ENCODE results near the gene IL21R.

IL21R gene

DNA sequence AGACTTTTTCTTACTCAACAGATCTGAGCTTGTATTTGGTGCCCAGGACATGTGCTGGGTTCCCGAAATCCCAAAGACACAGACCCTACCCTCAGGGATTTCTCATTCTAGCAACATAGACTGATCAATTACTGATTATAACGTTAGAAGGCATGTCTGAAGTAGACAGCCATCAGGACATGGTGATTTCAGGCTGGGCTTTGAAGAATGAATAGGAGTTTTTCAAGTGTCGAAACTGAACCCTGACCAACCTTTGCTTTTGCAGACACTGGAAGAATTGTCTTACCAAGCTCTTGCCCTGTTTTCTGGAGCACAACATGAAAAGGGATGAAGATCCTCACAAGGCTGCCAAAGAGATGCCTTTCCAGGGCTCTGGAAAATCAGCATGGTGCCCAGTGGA is 40.0 kb upstream of the IL21R start:
- TF ChIP-seq, protein P1, sequence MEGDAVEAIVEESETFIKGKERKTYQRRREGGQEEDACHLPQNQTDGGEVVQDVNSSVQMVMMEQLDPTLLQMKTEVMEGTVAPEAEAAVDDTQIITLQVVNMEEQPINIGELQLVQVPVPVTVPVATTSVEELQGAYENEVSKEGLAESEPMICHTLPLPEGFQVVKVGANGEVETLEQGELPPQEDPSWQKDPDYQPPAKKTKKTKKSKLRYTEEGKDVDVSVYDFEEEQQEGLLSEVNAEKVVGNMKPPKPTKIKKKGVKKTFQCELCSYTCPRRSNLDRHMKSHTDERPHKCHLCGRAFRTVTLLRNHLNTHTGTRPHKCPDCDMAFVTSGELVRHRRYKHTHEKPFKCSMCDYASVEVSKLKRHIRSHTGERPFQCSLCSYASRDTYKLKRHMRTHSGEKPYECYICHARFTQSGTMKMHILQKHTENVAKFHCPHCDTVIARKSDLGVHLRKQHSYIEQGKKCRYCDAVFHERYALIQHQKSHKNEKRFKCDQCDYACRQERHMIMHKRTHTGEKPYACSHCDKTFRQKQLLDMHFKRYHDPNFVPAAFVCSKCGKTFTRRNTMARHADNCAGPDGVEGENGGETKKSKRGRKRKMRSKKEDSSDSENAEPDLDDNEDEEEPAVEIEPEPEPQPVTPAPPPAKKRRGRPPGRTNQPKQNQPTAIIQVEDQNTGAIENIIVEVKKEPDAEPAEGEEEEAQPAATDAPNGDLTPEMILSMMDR (IDR thresholded peaks at IDR 0.05; ENCODE audit: control extremely low read depth, extremely low read depth, low read depth, missing control alignments), result no peak
- DNase-seq (ENCODE audit: extremely low spot score), result no peak
- POLR2A ChIA-PET, result no interaction called here
- CTCF ChIA-PET, result interaction anchor here (2.1 to 3.9 kb wide), 2 partner anchors 11 to 127 kb away, joined by 5 to 15 read pairs; no protein-coding TSS in a partner anchor

DNA sequence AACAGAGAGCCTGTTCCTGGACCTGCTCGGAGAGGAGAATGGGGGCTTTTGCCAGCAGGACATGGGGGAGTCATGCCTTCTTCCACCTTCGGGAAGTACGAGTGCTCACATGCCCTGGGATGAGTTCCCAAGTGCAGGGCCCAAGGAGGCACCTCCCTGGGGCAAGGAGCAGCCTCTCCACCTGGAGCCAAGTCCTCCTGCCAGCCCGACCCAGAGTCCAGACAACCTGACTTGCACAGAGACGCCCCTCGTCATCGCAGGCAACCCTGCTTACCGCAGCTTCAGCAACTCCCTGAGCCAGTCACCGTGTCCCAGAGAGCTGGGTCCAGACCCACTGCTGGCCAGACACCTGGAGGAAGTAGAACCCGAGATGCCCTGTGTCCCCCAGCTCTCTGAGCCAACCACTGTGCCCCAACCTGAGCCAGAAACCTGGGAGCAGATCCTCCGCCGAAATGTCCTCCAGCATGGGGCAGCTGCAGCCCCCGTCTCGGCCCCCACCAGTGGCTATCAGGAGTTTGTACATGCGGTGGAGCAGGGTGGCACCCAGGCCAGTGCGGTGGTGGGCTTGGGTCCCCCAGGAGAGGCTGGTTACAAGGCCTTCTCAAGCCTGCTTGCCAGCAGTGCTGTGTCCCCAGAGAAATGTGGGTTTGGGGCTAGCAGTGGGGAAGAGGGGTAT is 39.3 kb upstream of the IL21R start:
- TF ChIP-seq, protein P1 (IDR thresholded peaks at IDR 0.05; ENCODE audit: control extremely low read depth, extremely low read depth, low read depth, missing control alignments), result no peak
- ChIA-PET POLR2A (no interaction called here), CTCF (interaction anchor here (0.9 to 3.9 kb wide), 3 partner anchors 10 to 127 kb away, joined by 3 to 15 read pairs (median 5); no protein-coding TSS in a partner anchor)

DNA sequence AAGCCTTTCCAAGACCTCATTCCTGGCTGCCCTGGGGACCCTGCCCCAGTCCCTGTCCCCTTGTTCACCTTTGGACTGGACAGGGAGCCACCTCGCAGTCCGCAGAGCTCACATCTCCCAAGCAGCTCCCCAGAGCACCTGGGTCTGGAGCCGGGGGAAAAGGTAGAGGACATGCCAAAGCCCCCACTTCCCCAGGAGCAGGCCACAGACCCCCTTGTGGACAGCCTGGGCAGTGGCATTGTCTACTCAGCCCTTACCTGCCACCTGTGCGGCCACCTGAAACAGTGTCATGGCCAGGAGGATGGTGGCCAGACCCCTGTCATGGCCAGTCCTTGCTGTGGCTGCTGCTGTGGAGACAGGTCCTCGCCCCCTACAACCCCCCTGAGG is 38.7 kb upstream of the IL21R start:
- DNase-seq (ENCODE audit: extremely low spot score), result no peak
- TF ChIP-seq, protein P1 (IDR thresholded peaks at IDR 0.05; ENCODE audit: control extremely low read depth, extremely low read depth, low read depth, missing control alignments), result no peak
- ChIA-PET CTCF (interaction anchor here (0.9 to 3.9 kb wide), 2 partner anchors 13 to 128 kb away, joined by 3 to 15 read pairs; no protein-coding TSS in a partner anchor), POLR2A (no interaction called here)

More for the DNA sequence above, 39.3 kb upstream of the IL21R start:
- DNase-seq (ENCODE audit: extremely low spot score), result no peak

DNA sequence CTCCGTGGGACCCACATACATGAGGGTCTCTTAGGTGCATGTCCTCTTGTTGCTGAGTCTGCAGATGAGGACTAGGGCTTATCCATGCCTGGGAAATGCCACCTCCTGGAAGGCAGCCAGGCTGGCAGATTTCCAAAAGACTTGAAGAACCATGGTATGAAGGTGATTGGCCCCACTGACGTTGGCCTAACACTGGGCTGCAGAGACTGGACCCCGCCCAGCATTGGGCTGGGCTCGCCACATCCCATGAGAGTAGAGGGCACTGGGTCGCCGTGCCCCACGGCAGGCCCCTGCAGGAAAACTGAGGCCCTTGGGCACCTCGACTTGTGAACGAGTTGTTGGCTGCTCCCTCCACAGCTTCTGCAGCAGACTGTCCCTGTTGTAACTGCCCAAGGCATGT is 38.2 kb upstream of the IL21R start:
- ChIA-PET POLR2A (no interaction called here), CTCF (interaction anchor here (3.9 kb wide), 1 partner anchor 129 kb away, joined by 15 read pairs; no protein-coding TSS in a partner anchor)
- no peak for DNase-seq (ENCODE audit: extremely low spot score)
- TF ChIP-seq, protein P1 (IDR thresholded peaks at IDR 0.05; ENCODE audit: control extremely low read depth, extremely low read depth, low read depth, missing control alignments), result no peak

DNA sequence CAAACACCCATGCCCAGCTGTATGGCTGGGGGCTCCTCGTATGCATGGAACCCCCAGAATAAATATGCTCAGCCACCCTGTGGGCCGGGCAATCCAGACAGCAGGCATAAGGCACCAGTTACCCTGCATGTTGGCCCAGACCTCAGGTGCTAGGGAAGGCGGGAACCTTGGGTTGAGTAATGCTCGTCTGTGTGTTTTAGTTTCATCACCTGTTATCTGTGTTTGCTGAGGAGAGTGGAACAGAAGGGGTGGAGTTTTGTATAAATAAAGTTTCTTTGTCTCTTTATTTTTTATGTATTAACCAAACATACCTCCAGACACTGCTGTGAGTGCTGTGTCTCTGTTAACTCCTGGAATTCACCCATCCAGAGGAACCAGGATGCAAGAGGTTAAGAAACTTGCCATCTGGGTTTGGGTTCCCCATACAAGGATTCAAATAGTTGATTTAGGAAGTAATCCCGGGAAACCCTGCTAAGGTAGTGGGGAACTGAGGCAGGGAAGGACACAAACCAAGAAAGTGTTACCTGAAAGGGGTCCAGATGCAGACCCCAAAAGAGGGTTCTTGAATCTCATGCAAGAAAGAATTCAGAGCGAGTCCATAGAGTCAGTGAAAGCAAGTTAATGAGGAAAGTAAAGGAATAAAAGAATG is 37.4 kb upstream of the IL21R start:
- ChIA-PET POLR2A (no interaction called here), CTCF (interaction anchor here (1.1 to 10.7 kb wide), 5 partner anchors 12 to 185 kb away, joined by 3 to 87 read pairs (median 29); no protein-coding TSS in a partner anchor)

More for the DNA sequence above, 37.4 kb upstream of the IL21R start:
- TF ChIP-seq, protein P1 (IDR thresholded peaks at IDR 0.05; ENCODE audit: control extremely low read depth, extremely low read depth, low read depth, missing control alignments), result no peak
- no peak for DNase-seq (ENCODE audit: extremely low spot score)

Measured in GM10248 (cell line).